OCI-LY1 (cell line): Measurements from ENCODE around the gene TOR1B.

Experiments
- H2AFZ ChIP-seq: fragments of 200-600 bp; sonication (generic), shearing (Covaris generic); 2 replicates; pipeline ENCODE4 v1.6.0; 2014; ENCODE audit warnings: antibody characterized with exemption, mild to moderate bottlenecking, low read length
- H3F3A ChIP-seq: fragments of 200-600 bp; sonication (generic), shearing (Covaris generic); 2 replicates; pipeline ENCODE4 v1.6.0; 2014; ENCODE audit warnings: mild to moderate bottlenecking, antibody characterized with exemption, low read length, moderate library complexity; ENCODE audit not compliant: insufficient read depth
- H3K27ac ChIP-seq: fragments of 200-600 bp; sonication (generic); 2 replicates; pipeline ENCODE4 v1.5.1; 2014; ENCODE audit warnings: low read length, mixed run types, mild to moderate bottlenecking, low read depth; ENCODE audit not compliant: poor library complexity, severe bottlenecking
- H3K27me3 ChIP-seq: fragments of 200-600 bp; sonication (generic); 2 replicates; pipeline ENCODE4 v1.6.0; 2014; ENCODE audit warnings: antibody characterized with exemption, mild to moderate bottlenecking, low read length, moderate library complexity; ENCODE audit not compliant: insufficient read depth
- H3K36me3 ChIP-seq: fragments of 200-600 bp; sonication (generic); 2 replicates; pipeline ENCODE4 v1.6.1; 2014; ENCODE audit warnings: mild to moderate bottlenecking, antibody characterized with exemption, low read length, moderate library complexity, mixed read lengths; ENCODE audit not compliant: insufficient read depth
- H3K4me1 ChIP-seq: fragments of 200-600 bp; sonication (generic); 2 replicates; pipeline ENCODE4 v1.5.1; 2014; ENCODE audit warnings: mild to moderate bottlenecking, low read length, moderate library complexity; ENCODE audit not compliant: insufficient read depth, severe bottlenecking
- H3K4me2 ChIP-seq: fragments of 200-600 bp; sonication (generic), shearing (Covaris generic); 2 replicates; pipeline ENCODE4 v1.6.1; 2014; ENCODE audit warnings: low read length
- H3K4me3 ChIP-seq: fragments of 200-600 bp; sonication (generic); 2 replicates; pipeline ENCODE4 v1.5.1; 2014; ENCODE audit warnings: low read length, low read depth, mild to moderate bottlenecking, mixed read lengths; ENCODE audit not compliant: poor library complexity, severe bottlenecking
- H3K79me2 ChIP-seq: fragments of 200-600 bp; shearing (Covaris generic); 2 replicates; pipeline ENCODE4 v1.6.1; 2016; ENCODE audit warnings: mixed run types, low read length, mixed read lengths; ENCODE audit not compliant: insufficient read depth
- H3K9ac ChIP-seq: fragments of 200-600 bp; sonication (generic), shearing (Covaris generic); 2 replicates; pipeline ENCODE4 v1.6.1; 2014; ENCODE audit warnings: mild to moderate bottlenecking, low read length, mixed read lengths
- H3K9me2 ChIP-seq: fragments of 200-600 bp; sonication (generic), shearing (Covaris generic); 2 replicates; pipeline ENCODE4 v1.6.1; 2014; ENCODE audit warnings: low read depth, mild to moderate bottlenecking, low read length, mixed read lengths
- H3K9me3 ChIP-seq: fragments of 200-600 bp; shearing (Covaris generic); 2 replicates; pipeline ENCODE4 v1.6.1; 2014; ENCODE audit warnings: low read length, mixed read lengths
- H4K20me1 ChIP-seq: fragments of 200-600 bp; sonication (generic), shearing (Covaris generic); 2 replicates; pipeline ENCODE4 v1.6.0; 2016; ENCODE audit warnings: mild to moderate bottlenecking, low read length; ENCODE audit not compliant: insufficient read depth
- EZH2 ChIP-seq: fragments of 200-600 bp; sonication (generic), shearing (Covaris generic); IDR thresholded peaks from 2 replicates; pipeline ENCODE4 v1.8.0; 2017; ENCODE audit warnings: borderline replicate concordance, mixed run types, mild to moderate bottlenecking, antibody characterized with exemption, low read length, moderate library complexity, mixed read lengths
- TF ChIP-seq, protein P1 (sequence below): fragments of 200-600 bp; sonication (generic), shearing (Covaris generic); IDR thresholded peaks from 2 replicates; pipeline ENCODE4 v1.5.1; 2017; ENCODE audit warnings: mild to moderate bottlenecking, antibody characterized with exemption, low read length, moderate library complexity, mixed read lengths

Gene TOR1B

DNA sequence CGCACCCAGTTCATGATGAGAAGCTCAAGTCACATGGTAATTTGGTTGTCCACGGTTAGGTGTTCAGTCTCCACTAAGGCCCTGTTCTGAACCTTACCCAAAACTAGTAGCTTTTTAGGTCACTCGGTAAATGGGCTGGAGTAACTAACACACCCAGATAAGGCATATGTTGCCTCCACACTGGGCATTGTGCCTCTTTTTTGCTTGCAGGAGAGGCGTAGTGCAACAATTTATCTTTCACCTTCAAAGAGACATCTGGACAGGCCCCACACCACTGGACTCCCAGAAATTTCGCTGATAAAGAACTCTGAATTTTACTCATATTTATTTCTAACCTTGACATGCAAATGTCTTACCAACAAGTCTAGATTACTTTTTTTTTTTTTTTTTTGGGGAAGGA lies 33.3 kb upstream of the TOR1B start:
- H3F3A ChIP-seq = no peaks in the 10 kb centered on the region
- no peak overlapping the region for H3K4me2 ChIP-seq
- no peak overlapping the region for H2AFZ ChIP-seq
- no peak overlapping the region for H3K4me3 ChIP-seq
- H3K79me2 ChIP-seq = no peaks in the 10 kb centered on the region
- no peaks in the 10 kb centered on the region for H3K36me3 ChIP-seq
- no peak overlapping the region for H3K9ac ChIP-seq
- no peaks in the 10 kb centered on the region for H4K20me1 ChIP-seq
- 0 out of 2 replicates have a peak, but pooled peaks cover 6% of the 10 kb centered on the region for H3K27me3 ChIP-seq
- no peaks in the 10 kb centered on the region for H3K4me1 ChIP-seq
- no peak for TF ChIP-seq EZH2
- TF ChIP-seq, protein P1, sequence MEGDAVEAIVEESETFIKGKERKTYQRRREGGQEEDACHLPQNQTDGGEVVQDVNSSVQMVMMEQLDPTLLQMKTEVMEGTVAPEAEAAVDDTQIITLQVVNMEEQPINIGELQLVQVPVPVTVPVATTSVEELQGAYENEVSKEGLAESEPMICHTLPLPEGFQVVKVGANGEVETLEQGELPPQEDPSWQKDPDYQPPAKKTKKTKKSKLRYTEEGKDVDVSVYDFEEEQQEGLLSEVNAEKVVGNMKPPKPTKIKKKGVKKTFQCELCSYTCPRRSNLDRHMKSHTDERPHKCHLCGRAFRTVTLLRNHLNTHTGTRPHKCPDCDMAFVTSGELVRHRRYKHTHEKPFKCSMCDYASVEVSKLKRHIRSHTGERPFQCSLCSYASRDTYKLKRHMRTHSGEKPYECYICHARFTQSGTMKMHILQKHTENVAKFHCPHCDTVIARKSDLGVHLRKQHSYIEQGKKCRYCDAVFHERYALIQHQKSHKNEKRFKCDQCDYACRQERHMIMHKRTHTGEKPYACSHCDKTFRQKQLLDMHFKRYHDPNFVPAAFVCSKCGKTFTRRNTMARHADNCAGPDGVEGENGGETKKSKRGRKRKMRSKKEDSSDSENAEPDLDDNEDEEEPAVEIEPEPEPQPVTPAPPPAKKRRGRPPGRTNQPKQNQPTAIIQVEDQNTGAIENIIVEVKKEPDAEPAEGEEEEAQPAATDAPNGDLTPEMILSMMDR = no peak
- H3K27ac ChIP-seq = no peak overlapping the region
- no peaks in the 10 kb centered on the region for H3K9me2 ChIP-seq
- no peaks in the 10 kb centered on the region for H3K9me3 ChIP-seq

DNA sequence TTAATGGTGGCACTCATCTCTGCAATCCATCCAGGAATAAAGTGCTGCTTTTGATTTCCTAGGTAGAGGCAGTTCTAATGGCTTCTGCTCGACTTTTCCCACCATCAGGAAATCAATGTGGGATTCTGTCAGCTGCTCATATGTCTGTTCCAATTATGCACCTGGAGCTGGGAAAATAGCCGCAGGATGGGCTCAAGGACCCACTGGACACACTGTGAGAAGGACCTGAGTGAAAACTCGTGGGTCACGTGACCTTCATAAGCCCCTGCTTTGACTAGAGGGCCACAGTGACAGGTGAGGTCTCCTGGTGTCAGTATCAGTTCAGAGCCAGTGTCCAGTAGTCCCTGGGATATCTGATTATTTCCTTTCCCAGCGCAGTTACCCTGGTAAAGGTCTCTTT lies 32.2 kb upstream of the TOR1B start:
- no peaks in the 10 kb centered on the region for H4K20me1 ChIP-seq
- no peak overlapping the region for H3K27ac ChIP-seq
- TF ChIP-seq, protein P1 = no peak
- TF ChIP-seq EZH2 = no peak

DNA sequence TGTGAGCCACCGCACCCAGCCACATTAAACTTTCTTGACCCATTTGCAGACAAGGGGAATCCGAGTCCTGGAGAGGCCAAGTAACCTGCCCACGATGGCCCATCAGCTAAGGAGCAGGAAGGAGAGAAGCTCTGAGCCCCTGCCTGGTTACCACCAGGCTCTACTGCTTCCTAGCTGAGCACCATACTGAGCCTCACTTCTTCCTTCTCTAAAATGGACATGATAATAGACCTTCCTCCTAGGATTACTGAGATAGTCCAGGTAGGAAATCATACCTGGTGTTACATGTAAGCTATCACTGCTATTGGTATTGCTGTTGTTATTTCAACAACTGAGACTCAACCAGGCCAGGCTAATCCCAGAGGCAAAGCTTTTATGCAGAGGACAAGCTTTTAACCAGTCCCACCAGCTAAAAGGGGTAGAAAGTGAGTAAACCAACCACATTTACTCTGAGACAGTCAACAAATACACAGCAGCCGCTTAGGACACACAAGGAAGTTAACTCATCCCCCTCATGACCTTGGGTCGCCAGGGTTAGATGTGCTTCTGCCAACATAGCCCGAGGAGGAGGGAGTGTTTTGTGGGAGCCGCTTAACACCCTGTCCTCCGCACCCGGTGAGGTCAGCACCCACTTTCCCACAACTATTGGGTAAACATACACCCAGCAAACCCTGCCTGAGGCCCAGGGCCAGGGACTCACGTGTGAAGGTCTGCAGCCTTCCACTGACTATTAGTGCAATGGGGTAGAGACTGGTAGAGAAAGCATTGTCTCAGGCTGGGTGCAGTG lies 29.5 kb upstream of the TOR1B start:
- no peaks in the 10 kb centered on the region for H3K4me1 ChIP-seq
- H3F3A ChIP-seq = no peaks in the 10 kb centered on the region
- H4K20me1 ChIP-seq = no peaks in the 10 kb centered on the region
- H3K27me3 ChIP-seq = 0 out of 2 replicates have a peak, but pooled peaks cover 8% of the 10 kb centered on the region
- H3K4me3 ChIP-seq = no peak overlapping the region
- TF ChIP-seq, protein P1 = no peak
- TF ChIP-seq EZH2 = no peak
- no peak overlapping the region for H2AFZ ChIP-seq
- no peaks in the 10 kb centered on the region for H3K36me3 ChIP-seq
- H3K79me2 ChIP-seq = no peaks in the 10 kb centered on the region
- no peak overlapping the region for H3K4me2 ChIP-seq
- no peak overlapping the region for H3K9ac ChIP-seq
- H3K9me2 ChIP-seq = no peaks in the 10 kb centered on the region
- no peak overlapping the region for H3K27ac ChIP-seq
- H3K9me3 ChIP-seq = no peaks in the 10 kb centered on the region

More for the DNA sequence above, 32.2 kb upstream of the TOR1B start:
- Histone ChIP-seq H3K9me3 (no peaks in the 10 kb centered on the region), H3K27me3 (0 out of 2 replicates have a peak, but pooled peaks cover 8% of the 10 kb centered on the region), H3K36me3 (no peaks in the 10 kb centered on the region), H3F3A (no peaks in the 10 kb centered on the region), H3K9ac (no peak overlapping the region), H3K79me2 (no peaks in the 10 kb centered on the region), H2AFZ (no peak overlapping the region), H3K4me2 (no peak overlapping the region), H3K4me1 (no peaks in the 10 kb centered on the region), H3K4me3 (no peak overlapping the region), H3K9me2 (no peaks in the 10 kb centered on the region)
